Right renal cortex interstitium (tissue), 3 donors: ENCODE results near the gene AZIN2. TPM values are rescaled to one million over a fixed set of nuclear protein-coding genes. Genes with fewer than 3 reads are reported as not detected.
"Not testable (repeated sequence)": the region's sequence is repeated elsewhere in the genome, so short reads cannot be mapped to it uniquely, and the experiment has no call there.

Experiments
- DNase-seq, 3 donors: peaks; one replicate each; pipeline ENCODE4 v3.0.0-alpha.2; 2013; ENCODE audit warnings: low read depth in 3 of 3, low spot score in 2 of 3
- polyA plus RNA-seq, 3 donors: library from polyadenylated mRNA; unstranded; fragments of 120-200 nt; gene quantifications; one replicate each; pipeline ENCODE4 v1.2.1, GENCODE V29; 2013; ENCODE audit not compliant: insufficient read length in 3 of 3

AZIN2 gene
- polyA plus RNA-seq, 3 donors: 5.2 to 7.6 (median 5.5) TPM

DNA sequence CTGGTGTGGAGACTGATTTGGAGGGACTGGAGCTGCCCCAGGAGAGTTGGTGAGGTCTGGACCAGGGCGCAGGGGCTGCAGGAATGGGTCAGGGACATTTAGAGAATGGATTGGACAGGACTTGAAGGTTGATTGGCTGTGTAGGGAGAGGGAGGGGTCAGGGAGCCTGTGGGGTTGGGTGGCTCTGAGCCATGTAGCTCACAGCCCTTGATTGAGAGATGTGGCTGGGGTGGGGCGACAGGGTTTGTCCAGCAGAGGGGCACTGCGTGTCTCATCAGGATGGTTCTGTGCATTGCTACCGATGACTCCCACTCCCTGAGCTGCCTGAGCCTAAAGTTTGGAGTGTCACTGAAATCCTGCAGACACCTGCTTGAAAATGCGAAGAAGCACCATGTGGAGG lies 12.1 kb downstream of the AZIN2 start:
- DNase-seq: no peak

DNA sequence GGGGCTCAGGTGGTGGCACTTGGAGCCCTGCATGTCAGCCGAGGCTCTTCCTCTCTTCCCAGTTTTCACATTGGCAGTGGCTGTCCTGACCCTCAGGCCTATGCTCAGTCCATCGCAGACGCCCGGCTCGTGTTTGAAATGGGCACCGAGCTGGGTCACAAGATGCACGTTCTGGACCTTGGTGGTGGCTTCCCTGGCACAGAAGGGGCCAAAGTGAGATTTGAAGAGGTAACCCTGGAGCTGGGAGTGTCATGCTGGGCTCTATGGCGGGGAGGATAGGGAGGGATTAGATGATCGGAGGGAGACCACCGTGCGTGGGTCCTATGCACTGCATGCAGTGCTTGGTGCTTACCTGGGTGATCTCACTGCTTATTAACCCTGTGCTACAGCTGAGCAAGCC lies 13.5 kb downstream of the AZIN2 start:
- DNase-seq: no peak

DNA sequence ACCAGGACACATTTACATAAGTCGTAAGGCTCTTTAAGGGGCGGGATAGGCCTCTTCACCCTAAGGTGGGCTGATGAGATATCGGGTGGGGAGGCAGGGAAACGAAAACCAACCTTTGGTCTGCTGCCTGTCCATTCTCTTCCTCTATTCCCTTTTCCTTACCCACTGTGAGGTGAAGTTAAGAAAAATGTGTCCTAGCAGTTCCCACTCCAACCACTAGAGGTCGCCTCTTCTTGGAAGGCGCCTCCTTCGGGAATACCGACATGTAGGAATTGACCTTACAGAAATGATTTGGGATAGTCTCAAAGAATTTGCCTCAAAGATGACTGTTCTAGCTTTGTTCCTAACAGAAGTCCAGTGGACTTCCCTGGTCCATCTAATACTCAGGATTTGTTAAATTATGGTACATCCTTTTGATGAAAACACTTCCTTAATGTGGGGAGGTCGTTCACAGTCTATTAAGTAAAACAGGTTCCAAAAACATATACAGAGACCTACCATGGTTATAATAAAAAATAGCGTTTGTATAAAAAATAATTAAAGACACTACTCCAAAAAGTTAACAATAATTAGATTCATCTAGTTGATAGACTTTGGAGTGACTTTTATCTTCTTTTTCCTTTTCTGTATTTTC lies 14.1 kb downstream of the AZIN2 start:
- peak in 1 of 3 donors; percentile 60 for DNase-seq

DNA sequence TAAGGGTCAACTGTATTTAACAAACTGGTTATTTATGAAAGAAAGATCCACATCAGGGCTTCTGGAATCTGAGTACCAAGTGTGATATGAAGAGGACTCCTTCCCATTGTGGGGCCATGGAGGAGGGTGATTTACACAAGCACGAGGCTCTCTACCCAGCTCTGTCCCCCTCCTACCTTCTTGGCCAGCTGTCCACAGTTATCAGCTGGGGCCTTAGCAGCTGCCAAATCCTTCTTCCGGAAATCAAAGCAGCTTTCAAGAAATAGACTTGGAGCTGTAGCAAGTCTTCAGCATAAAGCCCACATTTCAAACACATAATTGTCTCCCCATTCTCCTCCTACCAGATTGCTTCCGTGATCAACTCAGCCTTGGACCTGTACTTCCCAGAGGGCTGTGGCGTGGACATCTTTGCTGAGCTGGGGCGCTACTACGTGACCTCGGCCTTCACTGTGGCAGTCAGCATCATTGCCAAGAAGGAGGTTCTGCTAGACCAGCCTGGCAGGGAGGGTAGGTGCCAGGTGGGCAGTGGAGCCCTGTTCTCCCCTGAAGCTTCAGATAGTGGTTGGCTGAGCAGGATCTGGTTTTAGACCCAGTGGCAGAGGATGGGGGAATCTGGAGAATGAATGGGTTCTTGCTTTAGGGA lies 15.5 kb downstream of the AZIN2 start:
- no peak for DNase-seq

DNA sequence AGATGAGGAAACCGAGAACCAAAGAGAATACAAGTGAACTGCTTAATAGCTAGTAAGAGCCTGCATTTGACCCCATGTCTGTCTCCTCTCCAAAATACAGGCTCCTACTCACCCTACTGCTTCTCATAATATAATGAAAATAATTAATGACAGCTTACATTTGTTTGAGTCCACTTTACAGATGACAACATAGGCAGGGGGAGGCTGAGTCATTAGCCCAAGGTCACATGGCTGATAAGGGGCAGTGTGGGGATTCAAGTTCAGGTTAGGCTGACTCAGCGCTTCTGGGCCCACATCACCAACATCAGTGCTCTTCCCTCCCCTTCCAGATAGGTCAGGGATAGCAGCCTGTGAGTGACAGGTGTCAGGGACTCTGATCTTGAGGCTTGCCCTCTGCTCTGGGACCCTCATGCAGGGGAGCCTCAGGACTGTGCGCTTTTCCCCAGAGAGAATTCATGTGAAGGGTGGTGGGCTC lies 16.2 kb downstream of the AZIN2 start:
- no peak for DNase-seq

DNA sequence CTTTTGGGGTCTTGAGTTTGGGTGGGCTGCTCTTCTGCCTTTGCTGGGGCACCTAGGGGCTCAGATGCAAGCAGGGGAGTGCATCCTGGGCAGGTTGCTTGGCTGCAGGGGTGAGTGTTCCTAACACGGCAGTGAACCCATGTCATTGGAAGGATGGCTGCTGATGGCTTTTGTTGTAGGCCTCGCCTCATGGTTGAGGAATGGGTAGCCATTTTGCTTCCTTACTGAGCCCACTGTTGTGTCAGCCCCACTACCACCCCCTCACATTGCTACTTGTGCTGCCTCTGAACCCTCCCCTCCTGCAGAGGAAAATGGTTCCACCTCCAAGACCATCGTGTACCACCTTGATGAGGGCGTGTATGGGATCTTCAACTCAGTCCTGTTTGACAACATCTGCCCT lies 16.8 kb downstream of the AZIN2 start:
- no peak for DNase-seq

DNA sequence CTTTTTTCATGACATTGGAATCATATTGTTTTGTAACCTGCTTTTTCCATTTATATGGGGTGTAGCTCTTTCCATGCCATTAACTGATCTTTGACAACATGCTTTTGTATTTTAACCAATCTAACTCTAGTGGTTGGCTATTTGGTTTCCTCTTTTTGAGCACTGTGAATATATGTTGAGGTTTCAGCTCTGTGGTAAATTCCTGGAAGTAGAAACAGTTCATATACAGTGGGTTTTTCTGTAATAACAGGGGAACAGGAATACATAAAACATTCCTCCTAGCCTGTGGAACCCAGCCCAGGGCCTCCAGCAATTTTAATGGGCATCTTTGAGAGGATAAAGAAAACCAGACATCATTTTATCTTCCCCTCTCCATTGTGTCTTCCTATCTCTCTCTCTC lies 17.4 kb downstream of the AZIN2 start:
- DNase-seq: no peak

DNA sequence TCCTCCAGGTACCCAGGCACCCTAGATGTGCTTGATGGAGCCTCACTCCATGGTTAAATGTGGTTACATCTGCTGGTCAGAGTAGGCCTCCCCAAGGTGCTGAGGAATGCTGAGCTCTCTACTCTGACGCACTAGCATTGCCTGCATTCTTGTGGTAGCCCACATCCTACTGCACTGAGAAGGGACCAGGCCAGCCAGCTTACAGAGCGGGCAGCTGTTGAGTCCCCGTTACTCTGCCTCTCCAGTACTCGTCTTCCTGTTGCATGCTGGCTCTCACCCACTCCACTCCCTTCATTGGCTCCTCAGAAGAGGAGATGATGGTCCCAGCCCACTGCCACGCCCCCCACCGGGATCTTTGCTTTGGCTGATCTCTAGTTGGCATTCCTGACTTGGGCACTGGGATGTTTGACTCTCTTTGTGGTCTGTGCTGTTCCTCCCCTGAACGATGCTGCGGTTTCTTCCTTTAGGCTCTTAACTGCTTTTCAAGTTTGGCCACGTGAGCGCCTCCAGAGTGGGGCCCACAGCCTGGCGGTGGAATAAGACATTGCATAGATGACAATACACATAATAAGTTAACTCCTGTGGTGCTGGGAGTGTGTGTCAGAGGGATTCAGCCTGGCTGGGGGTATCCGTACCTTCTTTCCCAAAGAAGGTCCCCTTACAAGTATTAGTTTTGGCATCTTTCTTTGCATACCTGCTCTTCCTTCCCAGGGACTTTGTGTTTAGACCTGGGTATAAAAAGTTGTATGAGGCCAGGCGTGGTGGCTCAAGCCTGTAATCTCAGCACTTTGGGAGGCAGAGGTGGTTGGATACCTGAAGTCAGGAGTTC lies 18.6 kb downstream of the AZIN2 start:
- DNase-seq: no peak

DNA sequence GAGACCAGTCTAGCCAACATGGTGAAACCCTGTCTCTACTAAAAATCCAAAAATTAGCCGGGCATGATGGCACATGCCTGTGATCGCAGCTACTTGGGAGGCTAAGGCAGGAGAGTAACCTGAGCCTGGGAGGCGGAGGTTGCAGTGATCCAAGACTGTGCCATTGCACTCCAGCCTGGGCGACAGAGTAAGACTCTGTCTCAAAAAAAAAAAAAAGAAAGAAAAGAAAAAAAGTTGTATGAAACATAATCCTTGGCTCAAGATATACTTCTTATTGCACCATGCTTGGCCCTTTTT lies 19.1 kb downstream of the AZIN2 start:
- DNase-seq: not testable (repeated sequence)

DNA sequence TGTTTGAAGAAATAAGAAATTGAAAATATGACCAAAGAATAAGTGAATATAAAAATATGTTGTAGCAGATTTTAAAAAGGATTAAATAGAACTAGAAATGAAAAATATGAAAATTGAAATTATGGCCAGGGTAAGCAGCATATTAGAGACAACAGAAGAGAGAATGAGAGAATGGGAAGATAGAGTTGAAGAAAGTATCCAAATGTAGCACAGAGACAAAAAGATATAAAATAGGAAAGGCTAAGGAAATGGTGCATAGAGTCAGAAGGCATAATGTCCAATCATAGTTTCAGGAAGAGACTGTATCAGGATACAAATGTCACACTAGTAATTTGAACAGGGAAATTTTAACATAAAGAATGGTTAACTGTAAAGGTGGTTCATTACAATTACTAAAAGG lies 29.5 kb downstream of the AZIN2 start:
- no peak for DNase-seq

DNA sequence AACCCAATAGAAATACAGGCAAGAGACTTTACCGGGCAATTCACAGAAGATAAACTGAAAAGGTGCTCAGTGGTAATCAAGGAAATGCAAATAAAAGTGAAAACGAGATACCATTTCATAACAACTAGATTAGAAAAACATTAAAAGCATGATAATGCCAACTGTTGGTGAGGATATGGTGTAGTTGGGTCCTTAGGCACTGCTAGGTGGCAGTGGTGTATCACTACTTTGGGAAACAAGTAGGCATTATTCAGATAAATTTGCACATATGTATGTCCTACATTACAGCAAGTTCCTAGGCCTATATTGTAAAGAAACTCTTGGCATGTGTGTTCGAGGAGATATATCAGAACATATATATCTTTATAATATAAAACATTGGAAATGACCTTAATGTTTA lies 31.0 kb downstream of the AZIN2 start:
- DNase-seq: no peak

DNA sequence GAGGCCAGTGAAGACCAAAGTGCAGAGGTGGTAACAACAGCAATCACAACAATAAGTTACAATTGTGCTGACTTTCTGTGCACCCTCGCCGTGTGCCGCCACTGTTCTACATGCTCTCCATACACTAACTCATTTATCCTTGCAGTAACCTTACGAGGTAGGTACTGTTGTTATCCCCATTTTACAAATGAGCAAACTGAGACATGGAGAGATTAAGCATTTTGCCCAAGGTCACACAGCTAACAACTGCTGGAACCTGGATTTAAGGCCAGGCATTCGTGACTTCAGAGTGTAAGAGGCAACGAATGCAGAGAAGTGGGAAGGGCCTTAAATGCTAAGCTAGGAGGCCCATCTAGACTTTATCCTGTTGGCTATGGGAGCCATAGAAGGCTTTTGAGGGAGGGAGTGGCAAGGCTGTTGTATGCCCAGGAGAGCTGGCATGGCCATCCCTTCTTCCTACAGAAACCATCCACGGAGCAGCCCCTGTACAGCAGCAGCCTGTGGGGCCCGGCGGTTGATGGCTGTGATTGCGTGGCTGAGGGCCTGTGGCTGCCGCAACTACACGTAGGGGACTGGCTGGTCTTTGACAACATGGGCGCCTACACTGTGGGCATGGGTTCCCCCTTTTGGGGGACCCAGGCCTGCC lies 36.6 kb downstream of the AZIN2 start:
- no peak for DNase-seq

DNA sequence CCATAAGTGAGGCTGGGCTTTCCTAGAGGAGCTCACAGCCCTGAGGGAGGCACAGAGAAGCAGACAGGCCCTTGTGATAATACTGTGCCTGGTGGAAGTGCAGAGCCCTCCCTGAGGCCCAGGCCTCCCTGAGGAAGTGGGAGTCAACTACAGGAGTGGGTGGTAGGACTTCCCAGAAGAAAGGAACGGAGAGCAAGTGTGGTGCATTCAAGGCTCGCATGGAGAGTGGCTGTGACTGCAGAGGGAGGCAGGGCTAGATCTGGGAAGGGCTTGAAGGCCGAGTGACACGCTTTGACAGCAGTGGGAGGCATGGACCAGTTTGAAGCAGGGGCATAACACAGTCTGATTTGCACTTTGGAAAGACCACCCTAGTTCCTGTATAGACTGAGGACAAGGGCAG lies 37.3 kb downstream of the AZIN2 start:
- no peak for DNase-seq

DNA sequence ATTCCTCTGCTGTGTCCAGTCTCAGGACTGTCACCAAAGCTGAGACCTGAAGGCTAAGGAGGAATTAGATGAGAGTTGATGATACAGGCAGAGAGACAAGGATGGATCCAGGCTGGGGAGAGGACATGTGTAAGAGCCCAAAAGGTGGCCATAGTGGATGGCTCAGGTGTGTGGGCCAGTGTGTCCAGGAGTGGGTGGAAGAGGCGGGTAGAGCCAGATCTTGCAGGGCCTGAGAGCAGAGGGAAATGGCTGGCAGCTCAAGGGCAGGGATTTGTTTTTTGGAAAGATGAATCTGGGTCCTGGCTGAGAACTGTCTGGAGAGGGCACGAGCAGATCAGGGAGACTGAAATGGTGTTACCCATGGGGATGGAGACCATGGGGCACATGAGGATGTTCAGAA lies 38.1 kb downstream of the AZIN2 start:
- DNase-seq: no peak

DNA sequence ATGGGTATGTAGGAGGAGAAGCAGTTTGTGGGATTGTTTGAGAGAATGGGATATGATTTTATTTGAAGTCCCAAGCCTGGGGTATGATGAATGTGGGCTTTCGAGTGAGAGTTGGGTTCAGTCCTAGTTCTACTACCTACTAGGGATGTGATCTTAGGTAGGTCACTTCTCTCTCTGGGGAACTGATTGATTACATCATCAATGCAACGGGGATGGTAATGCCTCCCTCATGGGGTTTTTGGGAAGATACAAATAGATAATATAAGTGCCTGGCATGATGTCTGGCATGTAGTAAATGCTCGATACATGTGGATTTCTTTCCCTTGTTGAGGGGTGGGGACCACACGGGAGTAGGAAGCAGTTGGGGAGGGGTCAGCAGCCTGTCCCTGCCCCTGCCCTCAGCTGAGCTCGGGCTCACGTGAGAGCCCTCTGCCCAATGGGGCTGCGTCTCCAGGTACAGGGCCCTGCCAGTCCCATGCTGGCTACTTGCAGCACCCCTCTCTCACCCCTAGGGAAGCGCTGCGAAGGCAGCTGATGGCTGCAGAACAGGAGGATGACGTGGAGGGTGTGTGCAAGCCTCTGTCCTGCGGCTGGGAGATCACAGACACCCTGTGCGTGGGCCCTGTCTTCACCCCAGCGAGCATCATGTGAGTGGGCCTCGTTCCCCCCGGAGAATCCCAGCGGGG lies 38.7 kb downstream of the AZIN2 start:
- DNase-seq: no peak

DNA sequence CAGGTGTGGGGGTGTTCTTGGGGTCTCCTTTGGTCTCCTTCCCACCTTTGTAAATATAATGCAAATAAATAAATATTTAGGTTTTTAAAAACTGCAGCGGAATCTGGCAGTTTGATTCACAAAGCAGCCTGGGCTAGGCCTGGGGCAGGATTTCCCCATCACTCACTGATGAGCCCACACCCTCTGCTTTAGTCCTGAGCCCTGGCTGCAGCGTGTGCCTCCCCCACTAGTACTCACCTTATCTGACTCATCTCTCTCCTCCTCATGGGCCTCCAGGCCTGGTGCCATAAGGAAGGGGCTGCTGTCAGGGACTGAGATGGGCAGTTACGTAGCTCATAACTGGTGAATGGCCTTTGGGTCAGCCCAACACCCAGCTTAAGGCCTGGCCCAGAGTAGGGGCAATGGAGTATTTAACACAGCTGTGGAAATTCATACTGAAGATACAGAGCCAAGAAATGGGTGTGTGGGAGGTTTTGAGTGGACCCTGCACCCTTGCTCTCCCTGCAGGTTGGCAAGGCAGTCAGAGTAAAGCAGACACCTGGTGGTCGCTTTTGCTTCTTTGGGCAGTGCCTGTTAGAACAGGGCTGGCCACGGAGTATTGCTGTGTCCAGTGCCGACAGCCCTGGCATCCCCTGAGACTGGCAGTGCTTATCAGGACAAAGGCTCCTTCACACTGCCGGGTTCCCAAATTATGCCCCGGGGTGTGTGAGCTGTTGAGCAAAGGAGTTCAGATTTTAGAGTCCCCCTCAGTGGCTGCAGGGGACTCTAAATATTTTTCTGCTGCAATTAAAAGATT lies 39.7 kb downstream of the AZIN2 start:
- no peak for DNase-seq

DNA sequence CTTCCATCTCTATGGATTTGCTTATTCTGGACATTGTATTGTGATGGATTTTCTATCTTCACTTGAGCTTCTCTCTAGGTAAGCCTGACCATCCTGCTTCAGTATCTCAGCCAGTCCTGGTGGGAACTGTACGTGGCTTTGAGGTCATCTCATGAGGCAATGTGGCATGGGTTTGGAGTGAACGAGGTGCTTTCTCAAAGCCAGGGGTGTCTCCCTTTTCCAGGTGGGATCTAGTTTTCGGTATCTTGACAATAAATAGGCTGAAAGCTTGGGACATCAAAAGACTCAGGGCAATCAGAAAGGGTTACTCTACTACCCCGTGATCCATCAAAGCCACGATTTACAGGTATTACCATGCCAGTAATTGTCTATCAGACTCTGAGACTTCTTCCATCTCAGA lies 40.8 kb downstream of the AZIN2 start:
- DNase-seq: no peak

DNA sequence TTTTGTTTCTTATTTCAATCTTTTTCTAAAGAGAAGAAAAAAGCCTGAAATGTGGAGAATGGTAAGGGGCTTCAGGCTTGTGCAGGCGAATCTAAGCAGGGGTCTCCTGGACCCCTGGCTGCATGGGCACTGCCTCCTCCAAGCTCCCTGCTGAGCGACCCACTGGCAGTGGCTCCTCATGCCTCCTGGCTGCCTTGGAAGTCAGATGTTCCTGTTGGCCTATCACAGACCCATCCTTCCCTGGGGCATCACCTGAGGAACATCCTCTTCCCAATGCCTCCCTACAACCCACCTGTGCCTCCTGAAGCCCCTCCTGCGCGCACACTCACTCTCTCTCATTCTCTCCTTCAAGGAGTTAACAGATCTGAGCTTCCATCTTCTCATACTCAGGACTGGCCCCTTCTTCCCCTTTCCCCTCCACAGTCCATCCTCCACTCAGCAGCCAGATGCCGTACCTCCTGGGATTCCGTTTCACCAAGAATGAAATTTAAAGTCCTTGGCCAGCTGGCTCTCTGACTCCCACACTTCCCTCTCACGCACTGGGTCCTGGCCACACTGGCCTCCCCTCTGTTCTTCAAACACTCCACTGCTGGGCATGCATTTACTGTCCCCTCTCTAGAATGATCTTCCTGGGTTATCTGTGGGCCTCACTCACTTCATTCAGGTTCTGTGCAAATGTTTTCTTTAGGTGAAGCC lies 41.7 kb downstream of the AZIN2 start:
- DNase-seq: no peak

DNA sequence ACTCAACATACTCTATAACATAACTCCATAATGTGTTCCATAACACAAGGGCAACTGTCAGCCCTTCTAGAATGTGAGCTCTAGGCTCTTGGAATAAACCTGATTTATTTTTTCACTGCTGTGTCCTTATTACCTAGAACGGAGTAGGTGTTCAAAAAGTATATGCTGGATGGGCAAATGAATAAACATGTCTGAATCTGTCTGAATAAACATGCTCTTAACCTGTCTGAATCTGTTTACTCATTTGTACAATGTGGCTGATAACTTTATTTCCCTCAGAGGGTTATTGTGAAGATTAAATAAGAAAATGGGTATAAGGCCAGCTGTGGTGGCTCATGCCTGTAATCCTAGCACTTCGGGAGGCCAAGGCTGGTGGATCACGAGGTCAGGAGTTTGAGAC lies 42.3 kb downstream of the AZIN2 start:
- no peak for DNase-seq

DNA sequence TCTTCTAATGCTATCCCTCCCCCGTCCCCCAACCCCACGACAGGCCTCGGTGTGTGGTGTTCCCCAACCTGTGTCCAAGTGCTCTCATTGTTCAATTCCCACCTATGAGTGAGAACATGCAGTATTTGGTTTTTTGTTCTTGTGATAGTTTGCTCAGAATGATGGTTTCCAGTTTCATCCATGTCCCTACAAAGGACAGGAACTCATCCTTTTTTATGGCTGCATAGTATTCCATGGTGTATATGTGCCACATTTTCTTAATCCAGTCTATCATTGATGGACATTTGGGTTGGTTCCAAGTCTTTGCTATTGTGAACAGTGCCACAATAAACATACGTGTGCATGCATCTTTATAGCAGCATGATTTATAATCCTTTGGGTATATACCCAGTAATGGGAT lies 43.7 kb downstream of the AZIN2 start:
- not testable (repeated sequence) for DNase-seq
